ENCODE measurements around the gene DLGAP3.
"Not testable (repeated sequence)": the region's sequence is repeated elsewhere in the genome, so short reads cannot be mapped to it uniquely, and the experiment has no call there.

DLGAP3 gene

GRCh38 chr1:34929497-34929852 lies at the start of gene DLGAP3:
Gene DLGAP3, minus strand, starts transcription at chr1:34929650. Its CDS starts 24,267 bp downstream, at chr1:34905383.
- Histone ChIP-seq H3K4me1 (ENCODE audit: insufficient read depth, low read length) (peaks cover 4% of the 10 kb centered on the region; the same call in 1 of the 2 replicates), H3K9me3 (ENCODE audit: control insufficient read depth, insufficient read depth, low read length) (no peaks in the 10 kb centered on the region), H3K9ac (ENCODE audit: low read depth, low read length) (peak within 1 kb of the TSS; percentile 75), H3K36me3 (ENCODE audit: insufficient read depth, low read length) (no peaks in the 10 kb centered on the region)

- Histone ChIP-seq H3K9ac (ENCODE audit: low read depth, low read length) (no peak overlapping the region), H3K9me3 (ENCODE audit: control insufficient read depth, insufficient read depth, low read length) (no peaks in the 10 kb centered on the region), H3K4me1 (ENCODE audit: insufficient read depth, low read length) (peaks cover 10% of the 10 kb centered on the region)
Observed at GRCh38 chr1:34978921-34979320, 49.5 kb upstream of the DLGAP3 start.

GRCh38 chr1:34977858-34978257 lies 48.4 kb upstream of the DLGAP3 start:
- H3K9ac ChIP-seq (ENCODE audit: low read depth, low read length): no peak overlapping the region
- no peaks in the 10 kb centered on the region for H3K9me3 ChIP-seq (ENCODE audit: control insufficient read depth, insufficient read depth, low read length)
- peaks cover 2% of the 10 kb centered on the region; the same call in 1 of the 2 replicates for H3K36me3 ChIP-seq (ENCODE audit: insufficient read depth, low read length)
- peaks cover 10% of the 10 kb centered on the region for H3K4me1 ChIP-seq (ENCODE audit: insufficient read depth, low read length)

More at GRCh38 chr1:34978921-34979320, 49.5 kb upstream of the DLGAP3 start:
- H3K36me3 ChIP-seq (ENCODE audit: insufficient read depth, low read length): peaks cover 4% of the 10 kb centered on the region; the same call in 1 of the 2 replicates

GRCh38 chr1:34977210-34977471 lies 47.7 kb upstream of the DLGAP3 start:
- no peaks in the 10 kb centered on the region for H3K36me3 ChIP-seq (ENCODE audit: insufficient read depth, low read length)
- no peak overlapping the region for H3K9ac ChIP-seq (ENCODE audit: low read depth, low read length)
- no peaks in the 10 kb centered on the region for H3K9me3 ChIP-seq (ENCODE audit: control insufficient read depth, insufficient read depth, low read length)
- peaks cover 10% of the 10 kb centered on the region for H3K4me1 ChIP-seq (ENCODE audit: insufficient read depth, low read length)

- peaks cover 10% of the 10 kb centered on the region for H3K4me1 ChIP-seq (ENCODE audit: insufficient read depth, low read length)
- H3K9ac ChIP-seq (ENCODE audit: low read depth, low read length): no peak overlapping the region
- H3K9me3 ChIP-seq (ENCODE audit: control insufficient read depth, insufficient read depth, low read length): no peaks in the 10 kb centered on the region
- H3K36me3 ChIP-seq (ENCODE audit: insufficient read depth, low read length): no peaks in the 10 kb centered on the region
Observed at GRCh38 chr1:34976384-34977209, 47.1 kb upstream of the DLGAP3 start.

- Histone ChIP-seq H3K4me1 (ENCODE audit: insufficient read depth, low read length) (peaks cover 10% of the 10 kb centered on the region), H3K36me3 (ENCODE audit: insufficient read depth, low read length) (no peaks in the 10 kb centered on the region), H3K9me3 (ENCODE audit: control insufficient read depth, insufficient read depth, low read length) (no peaks in the 10 kb centered on the region), H3K9ac (ENCODE audit: low read depth, low read length) (no peak overlapping the region)
Observed at GRCh38 chr1:34975771-34976170, 46.3 kb upstream of the DLGAP3 start.

GRCh38 chr1:34975338-34975737 lies 45.9 kb upstream of the DLGAP3 start:
- Histone ChIP-seq H3K36me3 (ENCODE audit: insufficient read depth, low read length) (no peaks in the 10 kb centered on the region), H3K9ac (ENCODE audit: low read depth, low read length) (no peak overlapping the region), H3K4me1 (ENCODE audit: insufficient read depth, low read length) (peaks cover 10% of the 10 kb centered on the region), H3K9me3 (ENCODE audit: control insufficient read depth, insufficient read depth, low read length) (no peaks in the 10 kb centered on the region)

- H3K36me3 ChIP-seq (ENCODE audit: insufficient read depth, low read length): no peaks in the 10 kb centered on the region
- no peak overlapping the region for H3K9ac ChIP-seq (ENCODE audit: low read depth, low read length)
- H3K4me1 ChIP-seq (ENCODE audit: insufficient read depth, low read length): peaks cover 10% of the 10 kb centered on the region
- no peaks in the 10 kb centered on the region for H3K9me3 ChIP-seq (ENCODE audit: control insufficient read depth, insufficient read depth, low read length)
Observed at GRCh38 chr1:34974626-34975025, 45.2 kb upstream of the DLGAP3 start.

GRCh38 chr1:34973326-34973725 lies 43.9 kb upstream of the DLGAP3 start:
- no peak overlapping the region for H3K9ac ChIP-seq (ENCODE audit: low read depth, low read length)
- H3K4me1 ChIP-seq (ENCODE audit: insufficient read depth, low read length): peaks cover 10% of the 10 kb centered on the region
- H3K36me3 ChIP-seq (ENCODE audit: insufficient read depth, low read length): no peaks in the 10 kb centered on the region
- H3K9me3 ChIP-seq (ENCODE audit: control insufficient read depth, insufficient read depth, low read length): peaks cover 5% of the 10 kb centered on the region

- H3K9ac ChIP-seq (ENCODE audit: low read depth, low read length): no peak overlapping the region
- peaks cover 10% of the 10 kb centered on the region for H3K9me3 ChIP-seq (ENCODE audit: control insufficient read depth, insufficient read depth, low read length)
- H3K36me3 ChIP-seq (ENCODE audit: insufficient read depth, low read length): no peaks in the 10 kb centered on the region
- H3K4me1 ChIP-seq (ENCODE audit: insufficient read depth, low read length): peaks cover 10% of the 10 kb centered on the region
Observed at GRCh38 chr1:34970829-34971228, 41.4 kb upstream of the DLGAP3 start.

GRCh38 chr1:34970220-34970735 lies 40.8 kb upstream of the DLGAP3 start:
- Histone ChIP-seq H3K36me3 (ENCODE audit: insufficient read depth, low read length) (no peaks in the 10 kb centered on the region), H3K9ac (ENCODE audit: low read depth, low read length) (no peak overlapping the region), H3K4me1 (ENCODE audit: insufficient read depth, low read length) (peaks cover 7% of the 10 kb centered on the region), H3K9me3 (ENCODE audit: control insufficient read depth, insufficient read depth, low read length) (peaks cover 10% of the 10 kb centered on the region)

- H3K36me3 ChIP-seq (ENCODE audit: insufficient read depth, low read length); H3K9me3 ChIP-seq (ENCODE audit: control insufficient read depth, insufficient read depth, low read length); H3K9ac ChIP-seq (ENCODE audit: low read depth, low read length); H3K4me1 ChIP-seq (ENCODE audit: insufficient read depth, low read length): not testable (repeated sequence)
Observed at GRCh38 chr1:34968297-34968696, 38.8 kb upstream of the DLGAP3 start.

GRCh38 chr1:34967672-34968071 lies 38.2 kb upstream of the DLGAP3 start:
- H3K9ac ChIP-seq (ENCODE audit: low read depth, low read length); H3K9me3 ChIP-seq (ENCODE audit: control insufficient read depth, insufficient read depth, low read length); H3K4me1 ChIP-seq (ENCODE audit: insufficient read depth, low read length); H3K36me3 ChIP-seq (ENCODE audit: insufficient read depth, low read length): not testable (repeated sequence)

- peaks cover 10% of the 10 kb centered on the region for H3K9me3 ChIP-seq (ENCODE audit: control insufficient read depth, insufficient read depth, low read length)
- no peaks in the 10 kb centered on the region for H3K36me3 ChIP-seq (ENCODE audit: insufficient read depth, low read length)
- no peaks in the 10 kb centered on the region for H3K4me1 ChIP-seq (ENCODE audit: insufficient read depth, low read length)
- no peak overlapping the region for H3K9ac ChIP-seq (ENCODE audit: low read depth, low read length)
Observed at GRCh38 chr1:34965597-34965996, 36.1 kb upstream of the DLGAP3 start.

- H3K4me1 ChIP-seq (ENCODE audit: insufficient read depth, low read length): no peaks in the 10 kb centered on the region
- no peaks in the 10 kb centered on the region for H3K9me3 ChIP-seq (ENCODE audit: control insufficient read depth, insufficient read depth, low read length)
- no peak overlapping the region for H3K9ac ChIP-seq (ENCODE audit: low read depth, low read length)
- H3K36me3 ChIP-seq (ENCODE audit: insufficient read depth, low read length): no peaks in the 10 kb centered on the region
Observed at GRCh38 chr1:34950428-34950827, 21.0 kb upstream of the DLGAP3 start.
